Fibroblast of pulmonary artery (primary cell): ENCODE data around the gene ARRDC1.
"Not testable (repeated sequence)": the region's sequence is repeated elsewhere in the genome, so short reads cannot be mapped to it uniquely, and the experiment has no call there.

ENCODE experiments used
- DNase-seq: peaks from one replicate; pipeline ENCODE4 v3.0.0-alpha.2; 2010; ENCODE audit warnings: low read depth
- H3K4me3 ChIP-seq: replicated peaks from 2 replicates; pipeline ENCODE4 v1.5.1; 2011; ENCODE audit warnings: low read depth, mild to moderate bottlenecking, control low read depth, low read length, moderate library complexity
- CTCF ChIP-seq: IDR thresholded peaks from 2 replicates; pipeline ENCODE4 v1.5.1; 2011; ENCODE audit warnings: mild to moderate bottlenecking, control low read depth, low read length, inconsistent platforms; ENCODE audit errors: missing control alignments

ARRDC1 gene

GRCh38 chr9:137619240-137620047 lies 14.0 kb downstream of the ARRDC1 start:
- no peak for TF ChIP-seq CTCF
- DNase-seq = peak; percentile 57
- peak overlapping the region; percentile 61 for H3K4me3 ChIP-seq

GRCh38 chr9:137620048-137620405 lies 14.5 kb downstream of the ARRDC1 start:
- no peak for DNase-seq
- H3K4me3 ChIP-seq = peak overlapping the region; percentile 61
- TF ChIP-seq CTCF = no peak

GRCh38 chr9:137620581-137620980 lies 15.1 kb downstream of the ARRDC1 start:
- DNase-seq = no peak
- peak overlapping the region; percentile 61 for H3K4me3 ChIP-seq
- no peak for TF ChIP-seq CTCF

- H3K4me3 ChIP-seq = no peak overlapping the region
- peak; percentile 39 for TF ChIP-seq CTCF
- DNase-seq = peak; percentile 40
These were observed 15.8 kb downstream of the ARRDC1 start for GRCh38 chr9:137621131-137621757.

- DNase-seq, H3K4me3 ChIP-seq: not testable (repeated sequence)
These were observed 16.7 kb downstream of the ARRDC1 start for GRCh38 chr9:137622211-137622610.

- TF ChIP-seq CTCF = no peak
- no peak overlapping the region for H3K4me3 ChIP-seq
- no peak for DNase-seq
These were observed 21.0 kb downstream of the ARRDC1 start for GRCh38 chr9:137626464-137626863.

GRCh38 chr9:137627406-137627805 lies 21.9 kb downstream of the ARRDC1 start:
- not testable (repeated sequence) for DNase-seq, H3K4me3 ChIP-seq

- TF ChIP-seq CTCF = no peak
- DNase-seq = no peak
- H3K4me3 ChIP-seq = no peak overlapping the region
These were observed 24.6 kb downstream of the ARRDC1 start for GRCh38 chr9:137630126-137630525.
